H9 (cell line): ENCODE data around the gene TBC1D19. TPM values are rescaled to one million over a fixed set of nuclear protein-coding genes. Genes with fewer than 3 reads are reported as not detected.
A peak's percentile ranks its signal among the peaks of the same experiment; 100 is the strongest.

Experiments used
- DNase-seq: peaks from one replicate; pipeline ENCODE4 v3.0.0-alpha.2; 2017
- H2AFZ ChIP-seq: one replicate; pipeline ENCODE4 v1.6.1; 2013; ENCODE audit warnings: mild to moderate bottlenecking, low read length, control low read depth, moderate library complexity
- H2AK5ac ChIP-seq: 2 replicates; pipeline ENCODE4 v1.6.1; 2013; ENCODE audit warnings: low read length, control low read depth, mixed read lengths; ENCODE audit not compliant: insufficient read length
- H2BK120ac ChIP-seq: one replicate; pipeline ENCODE4 v1.6.1; 2013; ENCODE audit warnings: low read depth, mild to moderate bottlenecking, low read length, control low read depth, inconsistent platforms; ENCODE audit not compliant: poor library complexity, severe bottlenecking
- H2BK12ac ChIP-seq: 2 replicates; pipeline ENCODE4 v1.6.1; 2013; ENCODE audit warnings: low read length, control low read depth, mixed read lengths, low read depth; ENCODE audit not compliant: insufficient read length
- H2BK15ac ChIP-seq: 2 replicates; pipeline ENCODE4 v1.6.1; 2013; ENCODE audit warnings: low read depth, low read length, control low read depth
- H2BK20ac ChIP-seq: one replicate; pipeline ENCODE4 v1.6.1; 2013; ENCODE audit warnings: low read depth, mild to moderate bottlenecking, low read length, control low read depth, inconsistent platforms; ENCODE audit not compliant: poor library complexity, severe bottlenecking
- H2BK5ac ChIP-seq: 2 replicates; pipeline ENCODE4 v1.6.1; 2013; ENCODE audit warnings: low read length, control low read depth, mixed read lengths; ENCODE audit not compliant: insufficient read length
- H3K14ac ChIP-seq: 2 replicates; pipeline ENCODE4 v1.6.1; 2013; ENCODE audit warnings: low read length, control low read depth; ENCODE audit not compliant: insufficient read depth
- H3K18ac ChIP-seq: 2 replicates; pipeline ENCODE4 v1.6.1; 2013; ENCODE audit warnings: low read depth, mild to moderate bottlenecking, mixed read lengths, low read length, control low read depth; ENCODE audit not compliant: insufficient read length
- H3K23ac ChIP-seq: 2 replicates; pipeline ENCODE4 v1.6.1; 2013; ENCODE audit warnings: low read length, control low read depth, mixed read lengths, low read depth; ENCODE audit not compliant: insufficient read length
- H3K23me2 ChIP-seq: 2 replicates; pipeline ENCODE4 v1.6.1; 2013; ENCODE audit warnings: low read depth, mild to moderate bottlenecking, mixed read lengths, low read length, control low read depth; ENCODE audit not compliant: insufficient read length, poor library complexity, severe bottlenecking
- H3K27ac ChIP-seq: 2 replicates; pipeline ENCODE4 v1.5.1; 2013; ENCODE audit warnings: low read length, control low read depth, mixed read lengths, low read depth; ENCODE audit not compliant: insufficient read length
- H3K27me3 ChIP-seq: 2 replicates; pipeline ENCODE4 v1.6.1; 2013; ENCODE audit warnings: low read length, control low read depth, inconsistent platforms; ENCODE audit not compliant: insufficient read depth
- H3K4ac ChIP-seq: 2 replicates; pipeline ENCODE4 v1.6.1; 2013; ENCODE audit warnings: low read depth, mild to moderate bottlenecking, control low read depth, inconsistent platforms, low read length, moderate library complexity
- H3K4me1 ChIP-seq: 2 replicates; pipeline ENCODE4 v1.6.1; 2013; ENCODE audit warnings: low read length, control low read depth, inconsistent platforms; ENCODE audit not compliant: insufficient read depth
- H3K4me2 ChIP-seq: 2 replicates; pipeline ENCODE4 v1.6.1; 2013; ENCODE audit warnings: low read length, control low read depth, mixed read lengths; ENCODE audit not compliant: insufficient read length, insufficient read depth
- H3K56ac ChIP-seq: 2 replicates; pipeline ENCODE4 v1.6.1; 2013; ENCODE audit warnings: low read depth, mild to moderate bottlenecking, mixed read lengths, low read length, control low read depth; ENCODE audit not compliant: insufficient read length
- H3K79me1 ChIP-seq: 2 replicates; pipeline ENCODE4 v1.6.1; 2013; ENCODE audit warnings: low read depth, mild to moderate bottlenecking, moderate library complexity, low read length, control low read depth, inconsistent platforms; ENCODE audit not compliant: insufficient read depth, poor library complexity, severe bottlenecking
- H3K79me2 ChIP-seq: 2 replicates; pipeline ENCODE4 v1.6.1; 2013; ENCODE audit warnings: low read length, control low read depth, inconsistent platforms; ENCODE audit not compliant: insufficient read depth
- H3K9ac ChIP-seq: 2 replicates; pipeline ENCODE4 v1.6.1; 2013; ENCODE audit warnings: low read length, control low read depth, mixed read lengths; ENCODE audit not compliant: insufficient read length; ENCODE audit errors: extremely low read depth
- H3K9me3 ChIP-seq: one replicate; pipeline ENCODE4 v1.6.1; 2013; ENCODE audit warnings: low read depth, low read length, inconsistent platforms; ENCODE audit not compliant: control insufficient read depth
- H3T11ph ChIP-seq: one replicate; pipeline ENCODE4 v1.6.1; 2013; ENCODE audit warnings: mild to moderate bottlenecking, low read length, control low read depth, inconsistent platforms
- H4K20me1 ChIP-seq: one replicate; pipeline ENCODE4 v1.6.1; 2013; ENCODE audit not compliant: control insufficient read depth, insufficient read length, insufficient read depth
- H4K5ac ChIP-seq: 2 replicates; pipeline ENCODE4 v1.6.1; 2013; ENCODE audit warnings: low read depth, mild to moderate bottlenecking, mixed read lengths, low read length, control low read depth; ENCODE audit not compliant: insufficient read length
- H4K8ac ChIP-seq: replicated peaks from 2 replicates; pipeline ENCODE4 v1.6.1; 2013; ENCODE audit warnings: low read length, control low read depth, mixed read lengths, low read depth; ENCODE audit not compliant: insufficient read length
- H4K91ac ChIP-seq: 2 replicates; pipeline ENCODE4 v1.6.1; 2013; ENCODE audit warnings: low read depth, mild to moderate bottlenecking, moderate library complexity, mixed read lengths, low read length, control low read depth; ENCODE audit not compliant: insufficient read length
- H3K27ac Mint-ChIP-seq, 3 experiments: 2 replicates in 2 of 3; 3 replicates in 1 of 3; pipeline ENCODE4 v1.8.0; 2020 to 2021; ENCODE audit warnings: mixed read lengths in 3 of 3, mild to moderate bottlenecking in 1 of 3, moderate library complexity in 1 of 3
- H3K27me3 Mint-ChIP-seq: 2 replicates; pipeline ENCODE4 v1.8.0; 2021; ENCODE audit warnings: low read depth, mild to moderate bottlenecking, moderate library complexity, mixed read lengths
- H3K36me3 Mint-ChIP-seq, 3 experiments: 2 replicates in 2 of 3; 3 replicates in 1 of 3; pipeline ENCODE4 v1.8.0; 2020 to 2021; ENCODE audit warnings: low read depth in 3 of 3, mixed read lengths in 3 of 3; ENCODE audit not compliant: insufficient read depth in 1 of 3
- H3K4me1 Mint-ChIP-seq, 2 experiments: 2 replicates each; pipeline ENCODE4 v1.8.0; 2020; ENCODE audit warnings: mixed read lengths in 2 of 2
- H3K4me3 Mint-ChIP-seq, 2 experiments: 2 replicates in 1 of 2; 3 replicates in 1 of 2; pipeline ENCODE4 v1.8.0; 2020 to 2021; ENCODE audit warnings: mild to moderate bottlenecking in 2 of 2, mixed read lengths in 2 of 2, moderate library complexity in 1 of 2
- H3K9me3 Mint-ChIP-seq, 2 experiments: 2 replicates in 1 of 2; 3 replicates in 1 of 2; pipeline ENCODE4 v1.8.0; 2020; ENCODE audit warnings: mild to moderate bottlenecking in 2 of 2, mixed read lengths in 2 of 2, moderate library complexity in 1 of 2
- CTCF ChIP-seq: fragments of 200-600 bp; sonication (generic); conservative IDR thresholded peaks from 3 replicates; pipeline ENCODE4 v1.8.0; 2021; ENCODE audit warnings: antibody characterized with exemption, mild to moderate bottlenecking
- WGBS: extraction: QIAGEN DNeasy Blood & Tissue Kit; methylation state at CpG from one replicate; pipeline ENCODE4 v1.1.7; 2013; ENCODE audit warnings: missing lambda C conversion rate, low lambda C conversion rate, mixed read lengths; ENCODE audit not compliant: insufficient read length; ENCODE audit errors: extremely low coverage; 5-methylcytosine and 5-hydroxymethylcytosine counted together
- total RNA-seq: library from RNA; stranded (reverse); gene quantifications from 2 replicates; pipeline ENCODE4 v1.2.1, GENCODE V29; 2021

Gene TBC1D19
- total RNA-seq, 1 experiment from 2014 or later: 3.2 TPM

- H2BK5ac ChIP-seq: no peak overlapping the region
These were observed 179.2 kb downstream of the TBC1D19 start for GRCh38 chr4:26763063-26763462.

More at GRCh38 chr4:26763063-26763462, 179.2 kb downstream of the TBC1D19 start:
- H3K23me2 ChIP-seq: no peaks in the 10 kb centered on the region
- H3K4me3 Mint-ChIP-seq: no peak overlapping the region
- no peak overlapping the region for H3K23ac ChIP-seq
- H3K56ac ChIP-seq: no peak overlapping the region
- H3T11ph ChIP-seq: no peak overlapping the region
- H3K4me1 Mint-ChIP-seq: peaks cover 7 to 8% of the 10 kb centered on the region in 2 experiments
- H3K79me1 ChIP-seq: no peaks in the 10 kb centered on the region
- no peak overlapping the region for H2AFZ ChIP-seq
- H3K79me2 ChIP-seq: no peaks in the 10 kb centered on the region
- H3K4ac ChIP-seq: no peak overlapping the region
- no peak for DNase-seq
- H2AK5ac ChIP-seq: no peak overlapping the region
- H3K27ac Mint-ChIP-seq: 0 out of 7 replicates have a peak overlapping the region, but pooled peaks of 1 of the 3 experiments have one; percentile 50
- no peak overlapping the region for H2BK15ac ChIP-seq
- no peak for TF ChIP-seq CTCF
- no peaks in the 10 kb centered on the region for H3K9me3 ChIP-seq
- H3K4me2 ChIP-seq: no peak overlapping the region
- H3K27me3 ChIP-seq: no peaks in the 10 kb centered on the region
- no peak overlapping the region for H2BK12ac ChIP-seq
- H3K18ac ChIP-seq: no peak overlapping the region
- no peaks in the 10 kb centered on the region for H3K9me3 Mint-ChIP-seq
- no CpG with 5 or more reads among the region's 2 CpGs for WGBS
- no peaks in the 10 kb centered on the region for H3K36me3 Mint-ChIP-seq
- H4K20me1 ChIP-seq: no peaks in the 10 kb centered on the region
- H3K9ac ChIP-seq: no peak overlapping the region
- no peaks in the 10 kb centered on the region for H3K27me3 Mint-ChIP-seq
- no peak overlapping the region for H3K14ac ChIP-seq
- H3K27ac ChIP-seq: no peak overlapping the region
- no peak overlapping the region for H2BK20ac ChIP-seq
- H4K5ac ChIP-seq: no peak overlapping the region
- H4K91ac ChIP-seq: no peak overlapping the region
- H2BK120ac ChIP-seq: no peak overlapping the region
- no peaks in the 10 kb centered on the region for H3K4me1 ChIP-seq
- H4K8ac ChIP-seq: no peak overlapping the region
